NCI-H345 treated with DMSO at 0.1 percent for 48 hours (cell line): Measurements from ENCODE around the gene CDC14A.
"Not testable (repeated sequence)": the region's sequence is repeated elsewhere in the genome, so short reads cannot be mapped to it uniquely, and the experiment has no call there.

Source experiments
- DNase-seq: peaks from one replicate; lab custom pipeline; 2025; ENCODE audit not compliant: unreplicated experiment; lab: John Stamatoyannopoulos, UW

The CDC14A gene

GRCh38 chr1:100397681-100398080 lies 45.4 kb downstream of the CDC14A start:
- DNase-seq = no peak

GRCh38 chr1:100398648-100399047 lies 46.3 kb downstream of the CDC14A start:
- no peak for DNase-seq

- DNase-seq = no peak
These were observed 48.1 kb downstream of the CDC14A start for GRCh38 chr1:100400404-100400803.

- no peak for DNase-seq
These were observed 52.5 kb downstream of the CDC14A start for GRCh38 chr1:100404821-100405220.

GRCh38 chr1:100405902-100406301 lies 53.6 kb downstream of the CDC14A start:
- DNase-seq = not testable (repeated sequence)

GRCh38 chr1:100407390-100407789 lies 55.1 kb downstream of the CDC14A start:
- DNase-seq = not testable (repeated sequence)

- no peak for DNase-seq
These were observed 58.7 kb downstream of the CDC14A start for GRCh38 chr1:100411019-100411418.

- DNase-seq = no peak
These were observed 59.3 kb downstream of the CDC14A start for GRCh38 chr1:100411574-100411973.

- no peak for DNase-seq
These were observed 60.7 kb downstream of the CDC14A start for GRCh38 chr1:100413035-100413434.

- no peak for DNase-seq
These were observed 62.6 kb downstream of the CDC14A start for GRCh38 chr1:100414693-100415497.

GRCh38 chr1:100415498-100415778 lies 63.1 kb downstream of the CDC14A start:
- DNase-seq = no peak

GRCh38 chr1:100419072-100419471 lies 66.8 kb downstream of the CDC14A start:
- DNase-seq = no peak

- DNase-seq = no peak
These were observed 69.8 kb downstream of the CDC14A start for GRCh38 chr1:100422065-100422464.

GRCh38 chr1:100423832-100424337 lies 71.6 kb downstream of the CDC14A start:
- no peak for DNase-seq

GRCh38 chr1:100428160-100428559 lies 75.9 kb downstream of the CDC14A start:
- no peak for DNase-seq

- DNase-seq = no peak
These were observed 78.0 kb downstream of the CDC14A start for GRCh38 chr1:100430325-100430756.

- DNase-seq = no peak
These were observed 79.6 kb downstream of the CDC14A start for GRCh38 chr1:100431954-100432353.

- DNase-seq = no peak
These were observed 81.3 kb downstream of the CDC14A start for GRCh38 chr1:100433563-100433962.

- no peak for DNase-seq
These were observed 82.5 kb downstream of the CDC14A start for GRCh38 chr1:100434831-100435230.

GRCh38 chr1:100438375-100438774 lies 86.1 kb downstream of the CDC14A start:
- no peak for DNase-seq

- no peak for DNase-seq
These were observed 86.5 kb downstream of the CDC14A start for GRCh38 chr1:100438789-100439188.

- DNase-seq = no peak
These were observed 87.9 kb downstream of the CDC14A start for GRCh38 chr1:100440075-100440809.
